ENCODE data around the gene YPEL4. TPM values are rescaled to one million over a fixed set of nuclear protein-coding genes. Genes with fewer than 3 reads are reported as not detected.

Gene YPEL4
- total RNA-seq, 4 donors from 2014 or later: 1.1 to 1.7 TPM; not detected in 2

DNA sequence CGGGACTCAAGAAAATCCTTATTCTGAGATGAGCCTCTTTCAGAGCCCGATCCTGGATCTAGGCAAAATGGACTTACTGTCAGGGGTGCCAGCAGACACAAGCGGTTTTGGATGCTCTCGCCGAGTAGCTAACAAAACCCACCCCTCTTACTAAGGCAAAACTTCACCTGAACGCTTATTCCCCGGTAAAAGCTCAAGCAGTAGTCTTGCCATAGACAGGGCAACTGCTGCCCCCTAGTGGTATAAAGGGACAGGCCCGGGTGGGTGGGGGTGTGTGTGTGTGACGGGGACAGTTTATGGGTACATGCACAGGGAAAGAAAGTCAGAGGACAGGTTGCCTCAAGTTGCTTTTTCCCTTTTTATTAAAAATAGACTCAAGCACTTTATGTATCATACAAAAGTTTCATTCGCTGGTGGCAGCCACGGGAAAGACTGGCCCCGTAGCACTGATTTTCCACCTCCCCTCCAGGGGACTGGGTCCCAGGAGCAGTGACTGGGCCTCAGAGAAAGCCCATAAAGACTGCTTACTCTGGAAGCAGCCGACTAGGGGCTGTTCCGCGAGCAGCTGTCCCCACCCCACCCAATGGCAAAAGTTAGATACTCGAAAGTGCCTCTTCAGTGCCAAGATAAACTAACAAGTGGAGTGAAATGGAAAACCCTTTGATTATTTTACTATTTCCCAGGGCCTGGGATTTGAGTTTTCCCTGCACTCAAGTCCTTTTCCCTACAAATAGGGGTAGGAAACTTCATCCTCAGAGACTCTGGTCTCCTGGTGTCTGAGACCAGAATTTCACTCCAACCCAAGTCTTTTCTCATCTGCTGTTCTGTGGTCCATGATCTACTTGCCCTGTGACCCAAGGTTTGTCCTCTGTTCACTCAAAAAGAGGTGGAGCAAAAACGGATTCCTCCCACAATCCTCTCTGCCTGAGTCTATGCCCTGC is 4.7 kb downstream of the YPEL4 start:
- Histone ChIP-seq H3K4me3 (replicated peaks in 1 of 3) (no peak overlapping the region), H3K9me3 (no peaks in the 10 kb centered on the region), H3K27me3 (peaks cover 3% of the 10 kb centered on the region), H3K4me1 (peaks cover 69 to 100% of the 10 kb centered on the region in 2 donors), H3K36me3 (no peaks in the 10 kb centered on the region), H3K27ac (peak overlapping the region in 2 of 3 donors; percentile 62 to 81)
- DNase-seq: peak; percentile 79 to 85
- WGBS, 2 donors: 6 to 8% methylated on average over 17 of the region's 17 CpGs
- intact Hi-C loops (cut with DNase I): loop anchor here (10.0 kb wide), 1 partner anchor 300 kb away; no protein-coding TSS in a partner anchor
- no peak for TF ChIP-seq POLR2A (IDR thresholded peaks at IDR 0.05)
- TF ChIP-seq, protein P1, sequence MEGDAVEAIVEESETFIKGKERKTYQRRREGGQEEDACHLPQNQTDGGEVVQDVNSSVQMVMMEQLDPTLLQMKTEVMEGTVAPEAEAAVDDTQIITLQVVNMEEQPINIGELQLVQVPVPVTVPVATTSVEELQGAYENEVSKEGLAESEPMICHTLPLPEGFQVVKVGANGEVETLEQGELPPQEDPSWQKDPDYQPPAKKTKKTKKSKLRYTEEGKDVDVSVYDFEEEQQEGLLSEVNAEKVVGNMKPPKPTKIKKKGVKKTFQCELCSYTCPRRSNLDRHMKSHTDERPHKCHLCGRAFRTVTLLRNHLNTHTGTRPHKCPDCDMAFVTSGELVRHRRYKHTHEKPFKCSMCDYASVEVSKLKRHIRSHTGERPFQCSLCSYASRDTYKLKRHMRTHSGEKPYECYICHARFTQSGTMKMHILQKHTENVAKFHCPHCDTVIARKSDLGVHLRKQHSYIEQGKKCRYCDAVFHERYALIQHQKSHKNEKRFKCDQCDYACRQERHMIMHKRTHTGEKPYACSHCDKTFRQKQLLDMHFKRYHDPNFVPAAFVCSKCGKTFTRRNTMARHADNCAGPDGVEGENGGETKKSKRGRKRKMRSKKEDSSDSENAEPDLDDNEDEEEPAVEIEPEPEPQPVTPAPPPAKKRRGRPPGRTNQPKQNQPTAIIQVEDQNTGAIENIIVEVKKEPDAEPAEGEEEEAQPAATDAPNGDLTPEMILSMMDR (IDR thresholded peaks at IDR 0.05): peak; percentile 50 to 88 (median 76)

DNA sequence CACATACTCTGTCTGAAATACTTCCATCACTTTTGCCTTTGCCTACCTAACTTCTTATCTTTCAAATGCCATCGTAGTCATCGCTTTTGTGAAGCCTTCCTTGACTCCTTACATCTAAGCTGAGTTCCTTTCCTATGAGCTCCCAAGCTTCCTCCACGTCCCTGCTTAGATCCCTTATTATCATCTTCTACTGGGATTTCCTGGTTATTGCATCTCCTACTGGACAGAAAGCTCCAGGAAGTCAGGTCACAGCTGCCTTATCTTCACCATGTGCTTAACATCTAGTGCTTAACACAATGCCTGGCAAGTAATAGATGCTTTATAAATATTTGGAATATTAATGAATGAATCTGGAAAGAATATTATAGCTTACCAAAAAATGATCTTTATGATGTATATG is 5.9 kb downstream of the YPEL4 start:
- WGBS, 2 donors: 79 to 83% methylated on average over 3 of the region's 3 CpGs
- H3K9me3 ChIP-seq: no peaks in the 10 kb centered on the region
- intact Hi-C loops (cut with DNase I): loop anchor here (10.0 kb wide), 1 partner anchor 299 kb away; no protein-coding TSS in a partner anchor
- no peak for DNase-seq
- no peak for TF ChIP-seq POLR2A (IDR thresholded peaks at IDR 0.05)
- TF ChIP-seq, protein P1 (IDR thresholded peaks at IDR 0.05): no peak
- peaks cover 79 to 100% of the 10 kb centered on the region in 2 donors for H3K4me1 ChIP-seq
- H3K27me3 ChIP-seq: peaks cover 3% of the 10 kb centered on the region
- H3K4me3 ChIP-seq (replicated peaks in 1 of 3): no peak overlapping the region
- H3K36me3 ChIP-seq: no peaks in the 10 kb centered on the region
- no peak overlapping the region for H3K27ac ChIP-seq

DNA sequence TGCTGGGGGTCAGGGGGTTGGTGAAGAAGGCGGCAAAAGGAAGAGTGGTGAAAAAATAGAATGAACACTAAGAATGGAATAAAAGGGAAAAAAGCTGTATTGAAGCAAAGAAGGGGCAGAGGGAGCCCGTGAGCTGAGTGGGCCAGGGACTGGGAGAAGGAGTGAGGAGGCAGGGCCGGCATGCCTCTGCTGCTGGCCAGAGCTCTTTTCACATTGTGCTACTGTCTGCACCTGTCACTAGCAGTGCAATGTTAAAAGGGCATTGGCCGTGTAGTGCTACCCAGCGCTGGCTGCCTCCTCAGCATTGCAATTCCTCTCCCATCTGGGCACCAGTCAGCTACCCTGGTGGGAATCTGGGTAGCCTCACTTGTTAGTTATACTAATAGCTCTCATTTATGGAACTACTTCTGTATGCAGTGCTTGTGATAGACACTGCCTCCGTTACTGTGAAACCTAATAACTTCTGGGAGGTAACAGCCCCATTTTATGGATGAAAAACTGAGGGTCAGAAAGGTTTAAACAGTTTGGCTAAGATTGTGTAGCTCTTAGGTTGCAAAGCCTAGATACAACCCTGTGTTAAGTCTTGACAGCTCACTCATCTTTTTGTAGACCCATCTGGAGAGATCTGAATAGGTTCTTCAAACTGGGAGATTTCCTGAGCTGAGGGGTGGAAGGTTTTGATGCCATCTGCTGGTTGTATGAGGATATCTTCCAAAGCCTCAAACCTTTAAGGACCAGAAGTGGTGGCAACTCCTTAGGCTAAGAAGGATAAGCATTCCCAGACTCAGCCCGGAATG is 8.5 kb downstream of the YPEL4 start:
- TF ChIP-seq, protein P1 (IDR thresholded peaks at IDR 0.05): peak in 4 of 6 experiments; percentile 41 to 51 (median 48)
- TF ChIP-seq POLR2A (IDR thresholded peaks at IDR 0.05): no peak
- peak overlapping the region; percentile 67 to 73 (median 71) for H3K27ac ChIP-seq
- DNase-seq: peak; percentile 68 to 74
- peaks cover 68 to 81% of the 10 kb centered on the region in 2 donors for H3K4me1 ChIP-seq
- 47 to 51% methylated on average over 7 of the region's 7 CpGs for WGBS, 2 donors
- H3K9me3 ChIP-seq: no peaks in the 10 kb centered on the region
- H3K4me3 ChIP-seq (replicated peaks in 1 of 3): no peak overlapping the region
- H3K36me3 ChIP-seq: no peaks in the 10 kb centered on the region
- intact Hi-C loops (cut with DNase I): loop anchor here (10.0 kb wide), 1 partner anchor 296 kb away; no protein-coding TSS in a partner anchor
- no peaks in the 10 kb centered on the region for H3K27me3 ChIP-seq

DNA sequence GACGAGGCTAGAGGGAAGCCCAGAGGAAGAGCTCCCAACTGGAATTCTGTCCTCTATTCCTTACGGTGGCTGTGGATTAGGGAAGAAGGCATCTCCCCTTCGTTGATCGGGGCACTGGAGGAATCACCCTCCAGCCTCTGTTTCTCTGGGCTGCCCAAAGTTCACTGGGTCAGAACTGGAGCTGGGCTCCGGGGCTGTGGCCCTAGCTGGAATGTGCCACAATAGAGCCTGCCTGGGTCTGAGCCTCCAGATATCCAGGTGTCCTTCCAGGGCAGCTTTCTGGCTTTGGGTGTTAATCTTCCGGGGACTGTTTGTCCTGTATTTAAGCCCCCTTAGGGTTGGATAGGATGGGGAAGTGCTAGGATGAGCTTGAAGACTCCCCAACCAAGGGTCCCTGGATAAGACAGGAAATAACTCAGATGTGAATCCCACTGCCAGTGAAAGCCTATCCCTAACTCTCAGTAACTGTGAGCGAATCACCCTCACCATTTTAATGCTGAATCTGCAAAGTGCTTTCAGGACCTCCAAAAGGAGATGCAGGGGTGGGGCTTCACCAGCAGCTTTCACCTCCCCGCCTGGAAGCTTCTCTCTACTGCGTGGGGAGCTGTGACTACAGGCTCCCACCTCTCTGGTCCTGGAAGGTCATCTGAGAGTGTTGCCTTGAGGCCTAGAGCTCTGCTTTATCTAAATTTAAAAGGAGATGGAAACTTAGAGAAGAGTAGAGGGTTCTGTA is 9.5 kb downstream of the YPEL4 start:
- 47 to 60% methylated on average over 6 to 8 of the region's 9 CpGs for WGBS, 2 donors
- Histone ChIP-seq H3K4me1 (peaks cover 58 to 71% of the 10 kb centered on the region in 2 donors), H3K36me3 (no peaks in the 10 kb centered on the region), H3K27me3 (no peaks in the 10 kb centered on the region), H3K9me3 (no peaks in the 10 kb centered on the region), H3K4me3 (replicated peaks in 1 of 3) (no peak overlapping the region), H3K27ac (peak overlapping the region in 2 of 3 donors; percentile 71 to 73)
- TF ChIP-seq, protein P1 (IDR thresholded peaks at IDR 0.05): no peak
- TF ChIP-seq POLR2A (IDR thresholded peaks at IDR 0.05): no peak
- no peak for DNase-seq
- intact Hi-C loops (cut with DNase I): loop anchor here (10.0 kb wide), 1 partner anchor 295 kb away; no protein-coding TSS in a partner anchor
